22Rv1 (cell line): ENCODE measurements around the gene LONP1.

Experiments
- CTCF ChIP-seq: fragments of 450-650 bp; IDR thresholded peaks from 2 replicates; pipeline ENCODE4 v1.5.1; 2017; ENCODE audit warnings: mild to moderate bottlenecking
- ZFX ChIP-seq: fragments of 450-650 bp; IDR thresholded peaks from 2 replicates; pipeline ENCODE4 v1.6.1; 2017; ENCODE audit warnings: antibody characterized with exemption, borderline replicate concordance

- TF ChIP-seq CTCF = no peak
- no peak for TF ChIP-seq ZFX
Measured at GRCh38 chr19:5718579-5719273, 1.2 kb downstream of the LONP1 start.
